ENCODE results near the gene RNPEPL1. TPM values are rescaled to one million over a fixed set of nuclear protein-coding genes. Genes with fewer than 3 reads are reported as not detected.

RNPEPL1 gene
- total RNA-seq, 3 donors from 2014 or later = 76.4 to 119 (median 76.9) TPM

DNA sequence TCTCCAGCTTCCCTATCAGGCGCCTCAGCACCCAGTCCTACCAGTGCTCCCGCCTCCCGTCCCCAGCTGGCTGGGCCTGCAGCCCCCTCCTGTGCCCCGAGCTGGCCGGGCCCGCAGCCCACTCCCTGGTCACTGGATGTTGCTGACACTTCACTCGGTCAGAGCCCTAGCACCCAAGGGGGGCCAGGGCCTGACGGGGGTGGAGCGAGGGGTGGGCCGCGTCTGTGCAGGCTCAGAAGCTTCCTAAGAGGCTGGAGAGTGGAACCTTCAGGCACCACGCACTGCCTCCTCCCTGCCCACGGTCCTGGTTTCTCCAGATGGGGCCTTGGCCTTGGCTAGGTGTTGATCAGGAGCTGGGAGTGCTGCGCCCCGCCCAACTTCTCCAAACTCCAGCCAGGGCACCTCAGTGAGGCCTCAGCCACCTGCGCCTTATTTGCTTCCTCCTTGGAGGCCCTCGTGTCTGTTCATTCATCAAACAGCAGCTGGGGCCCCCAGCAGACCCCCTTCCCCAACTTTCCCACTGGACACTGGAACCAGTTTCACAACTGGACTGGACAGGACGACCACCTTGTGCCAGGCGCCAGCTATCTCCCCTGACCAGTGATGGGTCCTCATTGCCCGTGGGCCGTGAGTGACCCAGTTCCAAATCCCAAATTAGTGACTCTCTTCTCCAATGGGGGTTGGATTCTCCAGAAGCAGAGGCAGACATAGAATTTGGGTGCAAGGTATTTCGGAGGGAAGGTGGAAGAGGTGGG, 35.0 kb downstream of the RNPEPL1 start:
- H3K4me3 ChIP-seq = no peak overlapping the region
- peak in 2 of 3 donors; percentile 46 to 60 for DNase-seq
- ATAC-seq = no peak
- H3K9me3 ChIP-seq = no peaks in the 10 kb centered on the region
- intact Hi-C loops (cut with DNase I, micrococcal nuclease) = no loop called here
- no peaks in the 10 kb centered on the region for H3K36me3 ChIP-seq (ENCODE audit: low read depth)
- TF ChIP-seq, protein P1, sequence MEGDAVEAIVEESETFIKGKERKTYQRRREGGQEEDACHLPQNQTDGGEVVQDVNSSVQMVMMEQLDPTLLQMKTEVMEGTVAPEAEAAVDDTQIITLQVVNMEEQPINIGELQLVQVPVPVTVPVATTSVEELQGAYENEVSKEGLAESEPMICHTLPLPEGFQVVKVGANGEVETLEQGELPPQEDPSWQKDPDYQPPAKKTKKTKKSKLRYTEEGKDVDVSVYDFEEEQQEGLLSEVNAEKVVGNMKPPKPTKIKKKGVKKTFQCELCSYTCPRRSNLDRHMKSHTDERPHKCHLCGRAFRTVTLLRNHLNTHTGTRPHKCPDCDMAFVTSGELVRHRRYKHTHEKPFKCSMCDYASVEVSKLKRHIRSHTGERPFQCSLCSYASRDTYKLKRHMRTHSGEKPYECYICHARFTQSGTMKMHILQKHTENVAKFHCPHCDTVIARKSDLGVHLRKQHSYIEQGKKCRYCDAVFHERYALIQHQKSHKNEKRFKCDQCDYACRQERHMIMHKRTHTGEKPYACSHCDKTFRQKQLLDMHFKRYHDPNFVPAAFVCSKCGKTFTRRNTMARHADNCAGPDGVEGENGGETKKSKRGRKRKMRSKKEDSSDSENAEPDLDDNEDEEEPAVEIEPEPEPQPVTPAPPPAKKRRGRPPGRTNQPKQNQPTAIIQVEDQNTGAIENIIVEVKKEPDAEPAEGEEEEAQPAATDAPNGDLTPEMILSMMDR (IDR thresholded peaks at IDR 0.05) = no peak
- peaks cover 17% of the 10 kb centered on the region for H3K4me1 ChIP-seq (ENCODE audit: low read depth)

DNA sequence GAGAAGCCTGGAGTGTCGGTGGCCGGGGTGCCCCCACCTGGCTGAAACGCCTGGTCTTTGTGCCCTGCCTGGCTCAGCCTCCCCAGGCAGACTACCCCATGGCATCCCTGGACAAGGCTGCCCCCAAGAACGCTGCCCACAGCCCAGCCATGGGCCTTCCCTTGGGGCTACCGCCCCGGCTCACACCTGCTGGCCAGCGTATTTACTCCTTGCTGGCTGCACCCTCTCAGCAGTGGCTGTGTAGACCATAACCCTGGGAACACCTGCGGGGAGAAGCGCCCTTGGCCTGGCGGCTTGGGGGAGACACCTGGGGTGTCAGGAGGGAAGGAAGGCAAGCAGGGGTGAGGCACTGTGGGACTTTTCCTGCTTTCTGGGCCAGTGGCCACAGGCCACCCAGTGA, 35.6 kb downstream of the RNPEPL1 start:
- intact Hi-C loops (cut with DNase I, micrococcal nuclease) = no loop called here
- ATAC-seq (no peak), DNase-seq (peak in 2 of 3 donors; percentile 45 to 54)
- TF ChIP-seq, protein P1 (IDR thresholded peaks at IDR 0.05) = no peak
- no peaks in the 10 kb centered on the region for H3K9me3 ChIP-seq
- no peaks in the 10 kb centered on the region for H3K36me3 ChIP-seq (ENCODE audit: low read depth)
- H3K4me3 ChIP-seq = no peak overlapping the region
- peaks cover 17% of the 10 kb centered on the region for H3K4me1 ChIP-seq (ENCODE audit: low read depth)

DNA sequence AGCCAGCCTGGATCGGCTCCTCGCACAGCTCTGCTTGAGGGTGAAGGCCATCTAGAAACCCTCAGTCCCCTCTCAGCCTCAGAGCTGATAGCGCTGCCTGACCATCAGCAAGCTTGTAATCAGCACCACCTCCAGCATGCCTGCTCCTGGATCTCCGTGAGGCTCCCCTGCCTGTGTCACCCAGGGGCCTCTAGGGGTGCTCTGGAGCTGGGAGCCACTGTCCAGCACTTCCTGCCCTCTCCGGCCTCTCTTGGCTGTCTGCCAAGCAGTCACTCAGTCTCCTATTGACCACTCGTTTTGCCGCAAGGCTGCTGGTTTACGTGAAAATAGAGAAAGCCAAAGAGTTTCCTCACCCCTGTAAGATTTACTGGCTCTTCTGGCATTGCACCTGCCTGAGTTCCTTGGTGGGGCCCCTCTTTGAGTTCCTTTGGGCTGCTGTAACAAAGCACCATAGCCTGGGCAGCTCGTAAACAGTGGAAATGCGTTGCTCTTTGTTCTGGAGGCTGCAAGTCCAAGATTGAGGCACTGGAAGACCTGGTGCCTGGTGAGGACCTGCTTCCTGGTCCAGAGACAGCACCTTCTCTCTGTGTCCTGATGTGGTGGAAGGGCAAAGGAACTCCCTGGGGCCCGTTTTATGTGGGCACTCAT, 36.1 kb downstream of the RNPEPL1 start:
- Histone ChIP-seq H3K4me1 (ENCODE audit: low read depth) (peaks cover 17% of the 10 kb centered on the region), H3K36me3 (ENCODE audit: low read depth) (no peaks in the 10 kb centered on the region), H3K4me3 (no peak overlapping the region), H3K9me3 (no peaks in the 10 kb centered on the region)
- DNase-seq (peak; percentile 81 to 86 (median 82)), ATAC-seq (peak; percentile 72)
- intact Hi-C loops (cut with DNase I, micrococcal nuclease) = no loop called here
- TF ChIP-seq, protein P1 (IDR thresholded peaks at IDR 0.05) = peak; percentile 72

DNA sequence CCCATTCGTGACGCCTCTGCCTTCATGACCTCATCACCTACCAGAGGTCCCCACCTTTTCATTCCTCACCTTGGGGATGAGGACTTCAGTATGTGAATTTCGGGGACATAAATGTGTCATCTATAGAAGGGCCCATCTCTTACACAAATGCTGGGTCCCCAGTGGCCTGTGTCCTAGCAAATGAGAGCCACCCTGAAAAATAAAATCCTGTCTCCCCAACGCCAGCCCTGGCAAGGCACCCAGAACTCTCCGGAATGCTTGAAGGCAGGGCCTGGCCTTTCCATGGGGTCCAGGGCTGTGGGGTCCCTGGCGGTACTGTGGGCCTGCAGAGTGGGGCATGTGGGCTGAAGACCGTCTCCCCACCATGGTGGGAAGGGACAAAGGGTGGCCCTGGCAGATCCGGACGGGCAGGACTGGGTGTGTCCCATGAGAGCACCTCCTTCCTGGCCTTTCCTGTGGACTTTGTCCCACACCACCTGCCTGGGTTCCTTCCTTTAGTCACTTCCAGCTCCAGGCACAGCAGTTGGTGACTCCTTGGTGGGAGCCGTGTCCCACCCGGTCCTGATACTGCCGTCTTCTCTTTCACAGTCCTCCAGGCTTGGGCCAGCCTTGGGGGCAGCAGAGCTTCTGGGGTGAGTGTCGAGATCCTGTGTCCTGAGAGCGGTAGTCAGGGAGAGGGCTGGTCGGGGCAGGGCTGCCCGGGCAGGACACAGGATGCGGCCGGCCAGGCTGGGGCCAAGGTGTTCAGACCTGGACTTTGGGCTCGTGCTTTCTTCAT, 36.8 kb downstream of the RNPEPL1 start:
- TF ChIP-seq, protein P1 (IDR thresholded peaks at IDR 0.05) = no peak
- peak; percentile 91 for ATAC-seq
- intact Hi-C loops (cut with DNase I, micrococcal nuclease) = no loop called here
- Histone ChIP-seq H3K4me1 (ENCODE audit: low read depth) (peaks cover 17% of the 10 kb centered on the region), H3K9me3 (no peaks in the 10 kb centered on the region), H3K36me3 (ENCODE audit: low read depth) (no peaks in the 10 kb centered on the region), H3K4me3 (peak overlapping the region; percentile 22)
- DNase-seq = peak; percentile 85 to 90 (median 88)

DNA sequence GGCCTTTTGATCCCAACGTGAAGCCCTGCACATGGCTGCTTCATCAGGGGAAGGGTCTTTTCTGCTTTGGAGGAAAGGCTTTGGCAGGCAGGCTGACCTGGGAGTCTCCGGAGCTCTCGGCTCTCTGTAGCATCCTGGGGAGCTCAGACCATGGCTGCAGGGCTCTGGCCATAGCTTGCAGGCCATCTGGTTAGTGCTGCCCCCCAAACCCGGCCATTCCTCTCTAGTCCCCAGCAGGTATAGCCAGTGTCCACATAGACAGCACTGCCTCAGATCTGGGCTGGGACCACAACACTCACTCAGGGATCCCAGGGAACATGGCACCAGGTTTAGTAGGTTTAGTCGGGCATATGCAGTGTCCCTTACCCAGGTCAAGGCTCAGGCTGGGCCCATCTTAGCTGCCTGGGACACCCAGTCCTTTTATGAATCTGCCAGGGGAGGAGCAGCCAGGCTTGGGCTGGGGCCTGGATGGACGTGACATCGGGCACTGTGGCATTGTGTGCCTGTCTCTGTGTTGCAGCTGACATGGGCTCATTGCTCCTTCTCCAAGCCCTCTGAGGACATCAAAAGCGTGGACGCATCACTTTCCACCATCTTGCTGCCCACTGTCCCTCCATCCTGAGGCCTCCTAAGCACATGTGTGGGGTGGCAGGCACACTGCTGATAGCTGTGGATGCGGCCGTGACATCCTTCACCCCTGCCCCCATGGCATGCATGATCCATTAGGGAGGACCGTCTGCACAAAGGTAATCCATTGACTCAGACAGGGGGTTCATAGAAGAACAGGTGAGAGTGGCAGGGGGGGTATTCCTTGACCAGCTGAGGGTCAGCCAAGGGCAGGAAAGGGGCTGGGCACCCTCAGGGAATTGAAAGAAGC, 37.8 kb downstream of the RNPEPL1 start:
- ATAC-seq = peak; percentile 4

More for the DNA sequence above, 37.8 kb downstream of the RNPEPL1 start:
- DNase-seq = peak in 2 of 3 donors; percentile 37 to 46
- Histone ChIP-seq H3K4me1 (ENCODE audit: low read depth) (peaks cover 17% of the 10 kb centered on the region), H3K9me3 (no peaks in the 10 kb centered on the region), H3K36me3 (ENCODE audit: low read depth) (no peaks in the 10 kb centered on the region), H3K4me3 (peak overlapping the region; percentile 22)
- intact Hi-C loops (cut with DNase I, micrococcal nuclease) = no loop called here
- TF ChIP-seq, protein P1 (IDR thresholded peaks at IDR 0.05) = no peak
